Activated gamma-delta T cell treated with anti-CD3 and anti-CD28 coated beads, Interleukin-2, amount 50 U/mL, for 16 hours (primary cell): ENCODE results near the gene KCNN3.
"Not testable (repeated sequence)": the region's sequence is repeated elsewhere in the genome, so short reads cannot be mapped to it uniquely, and the experiment has no call there.

Source experiments
- DNase-seq: peaks from one replicate; pipeline ENCODE4 v3.0.0-alpha.2; 2020; ENCODE audit warnings: low read depth

Gene KCNN3

GRCh38 chr1:154870115-154870571 is at the start of gene KCNN3:
KCNN3 (minus strand) TSS chr1:154870281; CDS start chr1:154869964, 317 bp downstream.
- peak; percentile 31 for DNase-seq

GRCh38 chr1:154913273-154913672 is 43.2 kb upstream of the KCNN3 start:
- DNase-seq: no peak

DNA sequence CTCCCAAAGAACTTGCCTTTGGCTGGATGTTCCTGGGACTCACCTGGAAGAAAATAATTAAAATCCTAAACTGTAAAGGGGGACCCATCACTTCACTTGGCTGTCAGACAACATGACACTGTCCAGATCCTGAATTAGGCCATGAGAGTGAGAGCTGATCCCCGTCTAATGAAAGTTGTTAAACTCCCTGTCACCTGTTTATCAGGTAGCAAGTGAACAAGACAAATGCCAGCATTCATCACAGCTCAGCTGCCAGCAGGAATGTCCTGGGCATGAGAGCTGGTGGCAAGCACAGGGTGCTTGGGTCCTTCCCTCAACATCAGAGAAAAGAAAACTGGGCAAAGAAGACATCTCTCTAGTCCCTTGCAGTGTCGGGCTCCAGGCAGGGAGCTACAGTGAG is 42.7 kb upstream of the KCNN3 start:
- DNase-seq: no peak

DNA sequence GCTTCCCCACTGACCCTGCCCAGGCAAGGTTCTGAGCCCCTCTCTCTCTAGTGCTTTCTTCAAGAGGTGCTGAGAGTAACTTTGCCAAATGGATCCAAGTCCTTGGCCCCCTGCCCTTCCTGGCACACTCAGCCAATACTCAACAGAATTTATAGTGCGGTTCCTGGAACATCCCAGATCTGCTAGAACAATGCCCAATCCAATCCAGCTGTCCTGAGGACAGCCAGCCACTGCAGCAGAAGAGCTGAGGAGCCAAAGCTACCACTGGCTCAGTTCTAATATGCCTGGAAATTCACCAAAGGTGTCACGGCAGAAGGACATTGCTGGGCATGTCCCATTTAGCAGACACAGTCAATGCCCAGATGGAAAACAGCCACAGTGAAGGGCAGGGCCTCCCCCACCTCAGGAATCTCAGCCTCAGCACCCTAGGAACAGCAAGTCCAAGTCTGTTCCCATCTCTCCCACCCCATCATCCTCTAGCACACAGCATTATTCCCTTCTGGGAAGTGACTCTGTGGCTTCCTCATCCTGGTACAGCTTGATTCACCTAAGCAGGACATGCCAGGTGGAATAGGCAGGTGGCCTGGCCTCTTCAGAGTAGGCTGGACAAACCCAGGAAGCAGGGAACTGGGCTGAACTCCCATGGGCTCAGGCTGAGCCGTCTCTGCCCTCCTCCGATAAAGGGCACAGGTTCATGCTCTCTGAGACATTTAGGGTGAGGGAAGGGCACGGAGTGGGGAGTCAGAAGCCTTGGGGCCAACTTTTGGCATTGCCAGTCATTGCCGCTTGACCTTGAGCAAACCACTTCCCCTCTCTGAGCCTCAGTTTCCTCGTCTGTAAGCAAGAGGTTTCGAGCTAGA is 41.8 kb upstream of the KCNN3 start:
- DNase-seq: no peak

GRCh38 chr1:154910851-154911250 is 40.8 kb upstream of the KCNN3 start:
- DNase-seq: no peak

DNA sequence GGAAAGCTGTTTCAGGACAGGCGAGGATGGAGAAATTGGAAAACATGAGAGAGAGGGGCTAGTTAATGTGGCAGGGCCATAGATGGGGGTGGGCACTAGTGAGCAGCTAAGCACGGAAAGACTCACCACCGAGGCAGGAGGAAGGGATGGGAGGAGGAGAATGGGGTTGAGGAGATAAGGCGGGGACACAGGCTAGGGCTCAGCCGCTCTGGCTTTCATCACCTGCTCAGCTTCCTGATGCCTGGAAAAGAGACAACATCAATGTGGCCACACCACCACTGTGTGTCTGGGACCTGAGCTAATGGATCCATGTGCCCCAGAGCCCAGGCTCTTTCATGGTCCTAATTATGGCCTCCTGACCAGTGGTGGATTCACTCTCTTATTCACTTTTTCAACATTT is 38.9 kb upstream of the KCNN3 start:
- no peak for DNase-seq

GRCh38 chr1:154908129-154908528 is 38.0 kb upstream of the KCNN3 start:
- not testable (repeated sequence) for DNase-seq

DNA sequence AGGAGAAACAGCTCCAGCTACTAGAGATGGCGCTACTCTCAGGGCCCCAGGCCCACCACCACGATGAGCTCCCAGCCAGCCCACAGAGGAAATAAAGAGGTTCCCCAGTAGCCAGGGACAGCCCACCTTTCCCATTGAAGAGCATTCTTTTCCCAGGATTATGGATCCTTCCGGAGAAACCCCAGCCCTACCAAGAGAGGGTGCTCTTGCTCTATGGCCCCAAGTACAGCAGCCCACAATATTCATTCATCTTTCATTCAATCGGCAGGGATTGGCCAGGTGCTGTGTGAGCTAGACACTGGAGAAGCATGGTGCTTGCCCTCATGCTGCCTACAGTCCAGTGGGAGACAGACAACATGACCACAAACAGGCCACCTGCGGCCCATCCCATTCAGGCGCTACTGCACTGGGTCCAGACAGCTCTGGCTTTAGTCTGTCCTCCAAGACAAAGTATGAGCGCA is 36.6 kb upstream of the KCNN3 start:
- DNase-seq: no peak

DNA sequence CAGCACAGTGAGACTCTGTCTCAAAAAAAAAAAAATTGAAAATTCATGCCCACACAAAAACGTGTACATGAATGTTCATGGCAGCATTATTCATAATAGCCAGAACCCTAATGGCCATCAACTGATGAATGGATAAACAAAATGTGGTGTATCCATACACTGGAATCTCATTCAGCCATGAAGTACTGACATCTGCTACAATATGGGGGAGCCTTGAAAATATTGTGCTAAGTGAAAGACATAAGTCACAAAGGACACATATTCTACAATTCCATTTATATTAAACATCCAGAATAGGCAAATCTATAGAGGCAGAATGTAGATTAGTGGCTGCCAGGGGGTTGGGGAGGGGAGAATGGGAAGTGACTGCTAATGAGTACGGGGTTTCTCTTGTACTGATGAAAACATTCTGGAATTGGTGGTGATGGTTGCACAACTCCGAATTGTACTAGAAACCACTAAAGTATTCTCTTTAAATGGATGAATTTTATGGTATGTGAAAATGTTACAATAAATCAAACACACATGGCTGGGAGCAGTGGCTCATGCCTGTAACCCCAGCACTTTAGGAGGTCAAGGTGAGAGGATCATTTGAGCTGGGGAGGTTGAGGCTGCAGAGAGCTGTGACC is 33.0 kb upstream of the KCNN3 start:
- no peak for DNase-seq

DNA sequence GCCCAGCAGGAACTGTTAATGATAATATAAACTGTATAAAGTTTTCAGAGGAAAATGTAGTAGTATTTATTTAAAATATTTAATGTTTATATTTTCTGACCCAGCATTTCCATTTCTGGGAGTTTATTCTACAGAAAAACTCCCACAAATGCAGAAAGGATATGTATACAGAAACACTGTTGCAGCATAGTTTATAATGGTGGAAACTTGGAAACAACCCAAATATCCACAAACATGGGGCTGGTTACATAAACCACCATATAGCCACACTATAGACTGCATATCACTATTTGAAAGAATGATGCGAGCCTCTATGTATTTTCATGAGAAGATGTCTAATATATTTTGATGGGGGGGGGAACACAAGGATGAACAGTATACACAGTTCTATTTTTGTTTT is 31.5 kb upstream of the KCNN3 start:
- DNase-seq: no peak

DNA sequence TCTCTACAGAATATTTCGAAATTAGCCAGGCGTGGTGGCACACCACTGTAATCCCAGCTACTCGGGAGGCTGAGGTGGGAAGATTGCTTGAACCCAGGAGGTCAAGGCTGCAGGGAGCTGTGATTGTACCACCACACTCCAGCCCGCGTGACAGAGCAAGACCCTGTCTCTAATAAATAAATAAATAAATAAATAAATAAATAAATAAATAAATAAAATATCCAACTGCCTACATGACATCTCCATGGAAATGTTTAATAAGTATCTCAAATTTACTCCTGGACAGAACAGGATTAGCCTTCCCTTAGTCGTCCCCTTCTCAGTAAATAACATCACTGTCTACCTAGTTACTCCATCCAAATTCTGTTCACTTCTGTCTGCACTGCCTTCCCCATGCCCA is 29.0 kb upstream of the KCNN3 start:
- DNase-seq: no peak

DNA sequence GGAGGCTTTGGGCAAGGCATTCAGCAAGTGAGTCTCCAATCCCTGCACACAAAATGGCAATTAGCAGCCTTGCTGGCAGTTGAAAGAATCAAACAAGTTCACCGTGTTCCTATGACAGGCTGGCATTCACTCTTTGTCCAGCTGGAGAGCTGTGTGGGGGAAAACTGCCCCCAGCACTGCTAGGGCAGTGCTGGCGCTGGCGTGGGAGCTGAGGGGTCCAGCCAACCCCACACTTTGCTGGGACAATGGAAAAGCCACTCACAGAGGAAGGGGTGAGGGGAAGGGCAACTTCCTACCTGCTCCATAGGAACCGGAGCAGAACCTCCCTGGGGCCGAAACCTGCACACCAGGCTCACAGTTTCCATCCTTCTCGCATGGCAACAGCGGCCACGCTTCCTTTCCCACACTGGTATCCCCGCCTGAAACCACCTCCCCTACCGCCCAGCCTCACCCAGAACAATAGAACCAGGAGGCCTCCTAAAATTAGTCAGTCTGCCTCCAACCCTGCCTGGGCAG is 26.7 kb upstream of the KCNN3 start:
- no peak for DNase-seq

GRCh38 chr1:154895798-154896197 is 25.7 kb upstream of the KCNN3 start:
- DNase-seq: no peak

DNA sequence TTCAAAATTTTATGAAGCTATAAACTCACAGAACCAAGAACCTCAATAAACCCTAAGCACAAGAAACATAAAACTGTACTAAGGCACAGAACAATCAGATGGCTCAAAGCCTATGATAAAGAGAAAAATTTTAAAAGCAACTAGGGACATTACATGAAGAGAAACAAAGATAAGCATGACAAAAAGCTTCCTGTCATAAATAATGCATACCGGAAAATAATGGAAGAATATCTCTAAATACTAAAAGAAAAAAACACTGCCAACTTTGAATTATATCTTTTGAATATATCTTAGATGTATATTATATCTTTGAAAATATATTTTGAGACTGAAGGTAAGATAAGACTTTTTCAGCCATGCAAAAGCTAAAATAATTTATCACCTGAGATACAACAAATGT is 21.4 kb upstream of the KCNN3 start:
- DNase-seq: no peak

DNA sequence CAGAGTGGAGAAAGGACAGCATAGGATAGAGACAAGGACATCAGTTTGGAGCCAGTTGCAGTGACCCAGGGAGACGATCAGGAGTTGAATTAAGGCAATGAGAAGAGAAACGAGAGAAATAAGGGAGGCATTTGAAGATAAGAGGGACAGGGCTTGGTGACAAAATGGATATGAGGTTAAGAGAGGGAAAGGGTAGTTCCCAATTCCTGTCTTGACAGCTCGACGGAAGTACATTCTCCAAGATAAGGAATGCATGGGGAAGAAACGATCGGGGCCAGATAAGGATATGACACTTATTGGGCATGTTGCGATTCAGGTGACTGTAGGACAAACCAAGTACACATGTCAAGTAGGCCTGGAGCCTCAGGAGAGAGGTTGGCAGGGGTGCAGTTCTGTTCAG is 18.7 kb upstream of the KCNN3 start:
- no peak for DNase-seq

GRCh38 chr1:154886281-154887015 is 16.4 kb upstream of the KCNN3 start:
- DNase-seq: no peak

- no peak for DNase-seq
These were observed 15.0 kb upstream of the KCNN3 start for GRCh38 chr1:154884869-154885701.

GRCh38 chr1:154883919-154884868 is 14.1 kb upstream of the KCNN3 start:
- no peak for DNase-seq

DNA sequence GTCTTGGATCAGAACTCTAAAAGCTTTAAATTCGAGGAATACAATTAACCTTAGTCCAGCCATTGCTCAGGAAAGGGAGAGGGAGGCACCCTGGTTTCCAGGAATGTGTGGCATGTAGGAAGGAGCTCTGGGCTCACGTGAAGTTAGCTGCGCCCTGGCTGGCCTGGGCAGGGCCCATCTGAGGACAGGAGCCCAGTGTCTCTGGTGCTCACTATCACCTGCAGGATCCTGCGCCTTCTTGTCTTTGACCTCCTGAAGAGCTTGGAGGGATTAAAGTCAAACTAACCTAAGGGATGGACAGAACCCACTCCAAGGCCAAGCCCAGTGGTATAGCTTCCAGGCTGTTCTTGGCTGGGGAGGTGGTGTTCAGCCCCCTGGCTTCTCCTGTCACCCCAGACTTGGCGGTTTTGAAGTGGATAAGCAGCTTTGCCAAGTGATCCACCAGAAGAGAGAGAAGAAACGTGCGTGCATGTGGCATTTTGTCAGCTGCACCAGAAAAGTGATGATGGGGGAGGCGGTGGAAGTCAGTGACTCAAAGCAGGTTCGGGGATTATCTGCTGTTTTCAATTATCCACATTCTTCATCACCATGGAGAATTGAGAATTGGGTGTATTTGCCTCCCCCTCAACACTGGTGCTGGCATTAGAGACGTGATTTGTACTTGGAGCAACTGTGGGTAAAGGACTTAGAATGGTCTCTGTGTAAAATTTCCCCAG is 11.9 kb upstream of the KCNN3 start:
- no peak for DNase-seq

DNA sequence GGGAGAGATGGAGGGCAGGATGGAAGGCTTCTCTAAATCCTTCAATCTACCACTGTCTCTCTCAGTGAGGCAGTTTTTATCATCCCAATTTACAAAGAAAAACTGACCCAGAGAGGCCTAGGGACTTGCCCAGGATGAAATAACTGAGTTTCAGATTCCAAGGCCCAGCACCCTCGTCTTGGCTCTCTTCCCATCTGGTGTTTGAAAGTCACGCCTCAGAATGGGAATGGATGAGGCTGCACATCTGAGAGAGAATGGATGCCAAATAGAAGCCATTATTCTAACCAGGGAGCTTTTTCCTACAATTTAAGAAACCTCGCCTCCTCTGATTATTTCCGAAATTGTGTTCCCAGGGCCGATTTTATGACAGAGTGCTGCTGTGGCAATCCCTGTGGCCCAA is 10.6 kb upstream of the KCNN3 start:
- DNase-seq: no peak
